K562 (cell line): ENCODE measurements around the gene LIN9. TPM values are rescaled to one million over a fixed set of nuclear protein-coding genes. Genes with fewer than 3 reads are reported as not detected.

Experiments
- CBX3 ChIP-seq, 2 experiments: IDR thresholded peaks; 1 replicate in 1 of 2; 2 replicates in 1 of 2; pipeline ENCODE4 v1.6.1; 2012; ENCODE audit warnings: inconsistent platforms in 2 of 2, low read length in 2 of 2, borderline replicate concordance in 1 of 2, control low read depth in 1 of 2
- CREM ChIP-seq: IDR thresholded peaks from 2 replicates; pipeline ENCODE4 v1.6.1; 2014; ENCODE audit warnings: antibody characterized with exemption, low read depth
- GABPA ChIP-seq: fragments of 200-800 bp; sonication (Bioruptor generic); conservative IDR thresholded peaks from 2 replicates; pipeline ENCODE4 v1.6.1; 2016; ENCODE audit warnings: low read depth, missing genetic modification characterization, missing compliant biosample characterization
- GTF2E2 ChIP-seq: fragments of 200-800 bp; sonication (Bioruptor generic); IDR thresholded peaks from 2 replicates; pipeline ENCODE4 v1.6.1; 2016; ENCODE audit warnings: missing genetic modification characterization, missing compliant biosample characterization
- HDGF ChIP-seq: fragments of 450-650 bp; IDR thresholded peaks from 2 replicates; pipeline ENCODE4 v1.6.1; 2016
- MAFF ChIP-seq: IDR thresholded peaks from 2 replicates; pipeline ENCODE4 v1.6.1; 2012; ENCODE audit warnings: low read length, improper control_type of control experiment
- NFIX ChIP-seq: fragments of 250-450 bp; sonication (Bioruptor Pico); IDR thresholded peaks from 2 replicates; pipeline ENCODE4 v1.4.0; 2020; ENCODE audit warnings: low read depth, mild to moderate bottlenecking, moderate library complexity
- NR1H2 ChIP-seq: sonication (generic); formaldehyde crosslinking; IDR thresholded peaks from 2 replicates; pipeline ENCODE4 v1.4.0; 2020; ENCODE audit warnings: mild to moderate bottlenecking, missing genetic modification reagents
- RB1 ChIP-seq: fragments of 450-650 bp; IDR thresholded peaks from 2 replicates; pipeline ENCODE4 v1.6.1; 2017; ENCODE audit warnings: low read depth, mild to moderate bottlenecking
- SAFB2 ChIP-seq: fragments of 200-400 bp; formaldehyde crosslinking; IDR thresholded peaks from 2 replicates; pipeline ENCODE4 v1.6.1; 2018; ENCODE audit warnings: borderline replicate concordance, low read length, low read depth, moderate library complexity; ENCODE audit not compliant: severe bottlenecking
- TRIM28 ChIP-seq: fragments of 450-650 bp; IDR thresholded peaks from 2 replicates; pipeline ENCODE4 v1.6.1; 2017
- WHSC1 ChIP-seq: IDR thresholded peaks from one replicate; pipeline ENCODE4 v1.6.1; 2012; ENCODE audit warnings: low read length, control low read depth, inconsistent platforms
- ZNF589 ChIP-seq: fragments of 200-800 bp; sonication (Bioruptor generic); IDR thresholded peaks from 2 replicates; pipeline ENCODE4 v1.6.1; 2016; ENCODE audit warnings: low read depth, missing genetic modification characterization, missing compliant biosample characterization
- ZNF785 ChIP-seq: fragments of 250-450 bp; sonication (Bioruptor Pico); IDR thresholded peaks from 2 replicates; pipeline ENCODE4 v1.4.0; 2020; ENCODE audit warnings: mild to moderate bottlenecking
- ZNF830 ChIP-seq: fragments of 250-450 bp; sonication (Bioruptor Pico); IDR thresholded peaks from 2 replicates; pipeline ENCODE4 v1.5.0; 2021; ENCODE audit warnings: mild to moderate bottlenecking
- polyA plus RNA-seq, 8 experiments: library from polyadenylated mRNA; depleted of rRNA in 4 of 8; stranded (reverse) in 5 of 8; unstranded in 3 of 8; fragments of >200 nt; fragmentation: Nextera tagmentation in 2 of 8; fragmentation: Illumina TruSeq in 1 of 8; extraction: Ambion mirVana in 2 of 8; extraction: Trizol in 1 of 8; gene quantifications; 2 replicates each; pipeline versions ENCODE4 v1.2.1 to v1.2.3, GENCODE V29; 2011 to 2014; ENCODE audit warnings: inconsistent platforms in 1 of 8, missing spikeins in 1 of 8
- total RNA-seq, 7 experiments: library from RNA; depleted of rRNA in 6 of 7; stranded (reverse); fragments of >200 nt in 6 of 7; fragmentation: Illumina TruSeq in 2 of 7; extraction: Trizol in 2 of 7; gene quantifications; 2 replicates each; pipeline versions ENCODE4 v1.2.1 to v1.2.3, GENCODE V29; 2011 to 2021; ENCODE audit warnings: low replicate concordance in 1 of 7
- TF ChIP-seq, protein P1 (sequence below): fragments of 450-650 bp; IDR thresholded peaks from one replicate; pipeline ENCODE4 v1.6.1; 2018; ENCODE audit warnings: mild to moderate bottlenecking, moderate library complexity; ENCODE audit not compliant: partially characterized antibody
- TF ChIP-seq, protein P2 (sequence below): fragments of 450-650 bp; IDR thresholded peaks from 2 replicates; pipeline ENCODE4 v1.6.1; 2016; ENCODE audit warnings: borderline replicate concordance
- TF ChIP-seq, protein P3 (sequence below): fragments of 250-450 bp; sonication (Bioruptor Pico); IDR thresholded peaks from 2 replicates; pipeline ENCODE4 v1.8.0; 2022; ENCODE audit warnings: inconsistent platforms, mild to moderate bottlenecking, moderate library complexity, borderline replicate concordance
- TF ChIP-seq, protein P4 (sequence below), 3 experiments: IDR thresholded peaks in 2 of 3; conservative IDR thresholded peaks in 1 of 3; 2 replicates each; pipeline ENCODE4 v1.5.1; 2011 to 2012; ENCODE audit warnings: low read length in 3 of 3, mild to moderate bottlenecking in 3 of 3, control low read depth in 2 of 3, improper control_type of control experiment in 1 of 3, inconsistent platforms in 1 of 3, low read depth in 1 of 3, mixed read lengths in 1 of 3, moderate library complexity in 1 of 3; ENCODE audit not compliant: insufficient read depth in 2 of 3
- TF ChIP-seq, protein P5 (sequence below): fragments of 450-650 bp; IDR thresholded peaks from 2 replicates; pipeline ENCODE4 v1.7.1; 2018; ENCODE audit warnings: mild to moderate bottlenecking, low read depth; ENCODE audit not compliant: partially characterized antibody

LIN9 gene
- total and polyA plus RNA-seq, 9 of the 15 experiments (the other 6 are each of a cell fraction or from before 2014, with no cell fraction given): 18.8 to 33.0 (median 25.5) TPM

DNA sequence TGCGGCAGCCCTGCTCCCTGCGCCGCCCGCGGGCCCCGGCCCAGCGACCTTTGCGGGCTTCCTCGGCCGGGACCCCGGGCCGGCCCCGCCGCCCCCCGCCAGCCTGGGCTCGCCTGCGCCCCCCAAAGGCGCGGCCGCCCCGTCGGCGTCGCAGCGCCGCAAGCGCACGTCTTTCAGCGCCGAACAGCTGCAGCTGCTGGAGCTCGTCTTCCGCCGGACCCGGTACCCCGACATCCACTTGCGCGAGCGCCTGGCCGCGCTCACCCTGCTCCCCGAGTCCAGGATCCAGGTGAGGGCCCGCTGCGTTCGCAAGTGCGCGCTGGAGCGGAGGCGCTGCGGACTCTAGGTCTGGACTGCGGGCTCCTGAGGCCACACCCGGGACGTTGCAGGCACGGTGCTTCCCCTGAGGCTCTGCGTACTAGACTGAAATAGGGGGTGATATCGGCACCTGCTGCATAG, 85.1 kb downstream of the LIN9 start (continued):
- TF ChIP-seq, protein P1, sequence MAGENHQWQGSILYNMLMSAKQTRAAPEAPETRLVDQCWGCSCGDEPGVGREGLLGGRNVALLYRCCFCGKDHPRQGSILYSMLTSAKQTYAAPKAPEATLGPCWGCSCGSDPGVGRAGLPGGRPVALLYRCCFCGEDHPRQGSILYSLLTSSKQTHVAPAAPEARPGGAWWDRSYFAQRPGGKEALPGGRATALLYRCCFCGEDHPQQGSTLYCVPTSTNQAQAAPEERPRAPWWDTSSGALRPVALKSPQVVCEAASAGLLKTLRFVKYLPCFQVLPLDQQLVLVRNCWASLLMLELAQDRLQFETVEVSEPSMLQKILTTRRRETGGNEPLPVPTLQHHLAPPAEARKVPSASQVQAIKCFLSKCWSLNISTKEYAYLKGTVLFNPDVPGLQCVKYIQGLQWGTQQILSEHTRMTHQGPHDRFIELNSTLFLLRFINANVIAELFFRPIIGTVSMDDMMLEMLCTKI: no peak
- TF ChIP-seq, protein P2, sequence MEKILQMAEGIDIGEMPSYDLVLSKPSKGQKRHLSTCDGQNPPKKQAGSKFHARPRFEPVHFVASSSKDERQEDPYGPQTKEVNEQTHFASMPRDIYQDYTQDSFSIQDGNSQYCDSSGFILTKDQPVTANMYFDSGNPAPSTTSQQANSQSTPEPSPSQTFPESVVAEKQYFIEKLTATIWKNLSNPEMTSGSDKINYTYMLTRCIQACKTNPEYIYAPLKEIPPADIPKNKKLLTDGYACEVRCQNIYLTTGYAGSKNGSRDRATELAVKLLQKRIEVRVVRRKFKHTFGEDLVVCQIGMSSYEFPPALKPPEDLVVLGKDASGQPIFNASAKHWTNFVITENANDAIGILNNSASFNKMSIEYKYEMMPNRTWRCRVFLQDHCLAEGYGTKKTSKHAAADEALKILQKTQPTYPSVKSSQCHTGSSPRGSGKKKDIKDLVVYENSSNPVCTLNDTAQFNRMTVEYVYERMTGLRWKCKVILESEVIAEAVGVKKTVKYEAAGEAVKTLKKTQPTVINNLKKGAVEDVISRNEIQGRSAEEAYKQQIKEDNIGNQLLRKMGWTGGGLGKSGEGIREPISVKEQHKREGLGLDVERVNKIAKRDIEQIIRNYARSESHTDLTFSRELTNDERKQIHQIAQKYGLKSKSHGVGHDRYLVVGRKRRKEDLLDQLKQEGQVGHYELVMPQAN: no peak
- TF ChIP-seq MAFF: no peak
- 0 out of 2 replicates have a peak, but pooled peaks have one; percentile 25 for TF ChIP-seq RB1
- TF ChIP-seq SAFB2: no peak
- no peak for TF ChIP-seq NFIX (CRISPR knock-in tag)
- no peak for TF ChIP-seq GTF2E2 (tag)
- no peak for TF ChIP-seq GABPA (tag)
- no peak for TF ChIP-seq HDGF
- TF ChIP-seq, protein P3, sequence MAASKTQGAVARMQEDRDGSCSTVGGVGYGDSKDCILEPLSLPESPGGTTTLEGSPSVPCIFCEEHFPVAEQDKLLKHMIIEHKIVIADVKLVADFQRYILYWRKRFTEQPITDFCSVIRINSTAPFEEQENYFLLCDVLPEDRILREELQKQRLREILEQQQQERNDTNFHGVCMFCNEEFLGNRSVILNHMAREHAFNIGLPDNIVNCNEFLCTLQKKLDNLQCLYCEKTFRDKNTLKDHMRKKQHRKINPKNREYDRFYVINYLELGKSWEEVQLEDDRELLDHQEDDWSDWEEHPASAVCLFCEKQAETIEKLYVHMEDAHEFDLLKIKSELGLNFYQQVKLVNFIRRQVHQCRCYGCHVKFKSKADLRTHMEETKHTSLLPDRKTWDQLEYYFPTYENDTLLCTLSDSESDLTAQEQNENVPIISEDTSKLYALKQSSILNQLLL (CRISPR knock-in tag): no peak
- TF ChIP-seq, protein P4, sequence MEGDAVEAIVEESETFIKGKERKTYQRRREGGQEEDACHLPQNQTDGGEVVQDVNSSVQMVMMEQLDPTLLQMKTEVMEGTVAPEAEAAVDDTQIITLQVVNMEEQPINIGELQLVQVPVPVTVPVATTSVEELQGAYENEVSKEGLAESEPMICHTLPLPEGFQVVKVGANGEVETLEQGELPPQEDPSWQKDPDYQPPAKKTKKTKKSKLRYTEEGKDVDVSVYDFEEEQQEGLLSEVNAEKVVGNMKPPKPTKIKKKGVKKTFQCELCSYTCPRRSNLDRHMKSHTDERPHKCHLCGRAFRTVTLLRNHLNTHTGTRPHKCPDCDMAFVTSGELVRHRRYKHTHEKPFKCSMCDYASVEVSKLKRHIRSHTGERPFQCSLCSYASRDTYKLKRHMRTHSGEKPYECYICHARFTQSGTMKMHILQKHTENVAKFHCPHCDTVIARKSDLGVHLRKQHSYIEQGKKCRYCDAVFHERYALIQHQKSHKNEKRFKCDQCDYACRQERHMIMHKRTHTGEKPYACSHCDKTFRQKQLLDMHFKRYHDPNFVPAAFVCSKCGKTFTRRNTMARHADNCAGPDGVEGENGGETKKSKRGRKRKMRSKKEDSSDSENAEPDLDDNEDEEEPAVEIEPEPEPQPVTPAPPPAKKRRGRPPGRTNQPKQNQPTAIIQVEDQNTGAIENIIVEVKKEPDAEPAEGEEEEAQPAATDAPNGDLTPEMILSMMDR (IDR thresholded peaks at IDR 0.05 in 2 of 3, conservative IDR thresholded peaks at IDR 0.05 in 1 of 3; ENCODE audit: insufficient read depth in 2 of 3, low read depth in 1 of 3, low read length in 3 of 3): peak in 2 of 3 experiments; percentile 10 to 20; a peak in 2 of 6 replicates
- TF ChIP-seq, protein P5, sequence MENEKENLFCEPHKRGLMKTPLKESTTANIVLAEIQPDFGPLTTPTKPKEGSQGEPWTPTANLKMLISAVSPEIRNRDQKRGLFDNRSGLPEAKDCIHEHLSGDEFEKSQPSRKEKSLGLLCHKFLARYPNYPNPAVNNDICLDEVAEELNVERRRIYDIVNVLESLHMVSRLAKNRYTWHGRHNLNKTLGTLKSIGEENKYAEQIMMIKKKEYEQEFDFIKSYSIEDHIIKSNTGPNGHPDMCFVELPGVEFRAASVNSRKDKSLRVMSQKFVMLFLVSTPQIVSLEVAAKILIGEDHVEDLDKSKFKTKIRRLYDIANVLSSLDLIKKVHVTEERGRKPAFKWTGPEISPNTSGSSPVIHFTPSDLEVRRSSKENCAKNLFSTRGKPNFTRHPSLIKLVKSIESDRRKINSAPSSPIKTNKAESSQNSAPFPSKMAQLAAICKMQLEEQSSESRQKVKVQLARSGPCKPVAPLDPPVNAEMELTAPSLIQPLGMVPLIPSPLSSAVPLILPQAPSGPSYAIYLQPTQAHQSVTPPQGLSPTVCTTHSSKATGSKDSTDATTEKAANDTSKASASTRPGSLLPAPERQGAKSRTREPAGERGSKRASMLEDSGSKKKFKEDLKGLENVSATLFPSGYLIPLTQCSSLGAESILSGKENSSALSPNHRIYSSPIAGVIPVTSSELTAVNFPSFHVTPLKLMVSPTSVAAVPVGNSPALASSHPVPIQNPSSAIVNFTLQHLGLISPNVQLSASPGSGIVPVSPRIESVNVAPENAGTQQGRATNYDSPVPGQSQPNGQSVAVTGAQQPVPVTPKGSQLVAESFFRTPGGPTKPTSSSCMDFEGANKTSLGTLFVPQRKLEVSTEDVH: no peak
- no peak for TF ChIP-seq TRIM28
- TF ChIP-seq NR1H2 (CRISPR knock-in tag): no peak
- no peak for TF ChIP-seq ZNF830 (CRISPR knock-in tag)
- no peak for TF ChIP-seq WHSC1
- TF ChIP-seq CBX3 (IDR thresholded peaks at IDR 0.05; ENCODE audit: borderline replicate concordance in 1 of 2, low read length in 2 of 2): no peak
- no peak for TF ChIP-seq ZNF785 (CRISPR knock-in tag)
- no peak for TF ChIP-seq ZNF589 (CRISPR knock-in tag)
- peak; percentile 18; the same call in 1 of the 2 replicates for TF ChIP-seq CREM
